NOMO-1 treated with DMSO at 0.1 percent for 48 hours (cell line): ENCODE measurements around the gene CHRM4.

ENCODE experiments used
- DNase-seq: peaks from one replicate; lab custom pipeline; 2025; ENCODE audit not compliant: unreplicated experiment; lab: John Stamatoyannopoulos, UW

The CHRM4 gene

DNA sequence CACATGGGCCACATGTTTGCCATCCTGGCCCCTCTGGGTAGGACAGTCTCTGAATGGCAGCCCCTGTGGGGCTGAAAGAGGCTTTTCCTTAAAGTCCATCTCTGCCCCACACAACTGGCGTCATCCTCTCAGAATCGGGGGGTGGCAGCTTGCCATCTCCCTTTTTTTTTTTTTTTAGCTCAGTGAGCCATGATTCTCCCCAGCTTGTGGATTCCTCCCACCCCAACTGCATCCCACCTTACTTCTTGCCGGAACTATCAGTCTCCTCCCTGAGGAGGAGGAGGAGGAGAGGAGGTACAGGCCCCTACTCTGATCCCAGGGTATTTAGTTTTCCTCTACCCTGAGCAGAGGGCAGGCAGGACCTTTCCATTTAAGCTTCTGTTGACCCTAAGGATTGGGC is 40.9 kb downstream of the CHRM4 start:
- no peak for DNase-seq

DNA sequence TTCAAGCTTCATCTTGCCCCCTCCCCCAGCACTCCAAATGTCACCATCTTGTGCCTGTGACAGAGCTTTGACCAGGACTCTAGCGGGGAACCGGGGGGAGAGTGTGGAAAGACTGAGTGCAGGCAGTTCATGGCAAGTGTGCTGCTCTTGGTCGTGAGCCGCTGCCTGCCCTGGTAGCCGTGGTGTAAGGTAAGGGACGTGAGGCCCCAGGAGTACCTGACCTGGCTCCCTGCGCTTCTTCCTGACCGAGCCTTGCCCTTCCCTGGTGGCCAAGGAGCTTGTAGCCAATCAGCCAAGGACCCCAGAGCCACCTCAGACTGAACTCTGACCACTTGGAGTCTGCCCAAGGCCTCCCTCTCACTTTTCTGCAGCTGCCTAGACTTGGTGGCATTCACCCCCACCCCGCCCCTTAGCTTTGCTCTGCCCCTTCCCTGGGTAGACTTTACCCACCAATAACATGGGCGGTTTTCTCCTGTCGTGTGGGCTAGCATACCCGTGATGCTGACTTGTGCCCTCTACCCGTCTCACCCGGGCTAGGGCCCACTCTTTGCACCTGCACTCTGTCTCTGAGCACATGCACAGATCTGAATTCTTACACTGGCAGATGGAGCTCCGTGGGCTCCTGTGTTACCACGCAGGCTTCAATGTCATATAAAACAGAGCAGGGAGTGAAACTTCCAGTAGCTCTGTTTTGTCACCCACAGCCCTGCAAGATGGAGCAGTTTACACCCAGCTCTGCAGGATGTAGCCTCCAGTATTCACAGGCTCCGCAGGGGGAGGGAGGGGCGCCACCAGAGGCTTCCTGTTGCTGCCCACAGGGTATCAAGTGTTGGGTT is 42.8 kb downstream of the CHRM4 start:
- no peak for DNase-seq

DNA sequence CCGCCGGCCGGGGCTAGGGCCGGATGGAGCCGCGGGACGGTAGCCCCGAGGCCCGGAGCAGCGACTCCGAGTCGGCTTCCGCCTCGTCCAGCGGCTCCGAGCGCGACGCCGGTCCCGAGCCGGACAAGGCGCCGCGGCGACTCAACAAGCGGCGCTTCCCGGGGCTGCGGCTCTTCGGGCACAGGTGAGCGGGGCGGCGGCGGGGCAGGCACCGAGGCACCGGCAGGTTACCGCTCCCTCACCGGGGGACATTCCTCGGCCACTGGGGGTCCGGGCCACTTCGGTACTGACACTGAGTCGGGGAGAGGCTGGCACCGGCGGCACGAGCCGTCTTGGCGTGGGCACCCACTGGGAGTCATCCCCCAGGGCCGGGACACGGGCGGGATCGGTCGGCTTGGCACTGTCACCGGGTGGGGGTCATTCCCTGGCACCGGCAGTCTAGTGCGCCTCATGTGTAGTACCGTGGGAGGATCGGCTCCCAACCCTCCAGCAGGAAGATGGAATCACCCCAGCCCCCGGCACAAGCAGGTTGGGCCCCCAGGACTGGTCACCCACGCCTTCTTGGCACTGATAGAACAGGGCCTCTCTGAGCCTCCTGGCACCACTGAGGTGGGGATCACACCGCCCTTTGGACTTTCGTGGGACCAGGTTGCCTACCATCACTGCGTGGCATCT is 43.8 kb downstream of the CHRM4 start:
- DNase-seq: no peak

DNA sequence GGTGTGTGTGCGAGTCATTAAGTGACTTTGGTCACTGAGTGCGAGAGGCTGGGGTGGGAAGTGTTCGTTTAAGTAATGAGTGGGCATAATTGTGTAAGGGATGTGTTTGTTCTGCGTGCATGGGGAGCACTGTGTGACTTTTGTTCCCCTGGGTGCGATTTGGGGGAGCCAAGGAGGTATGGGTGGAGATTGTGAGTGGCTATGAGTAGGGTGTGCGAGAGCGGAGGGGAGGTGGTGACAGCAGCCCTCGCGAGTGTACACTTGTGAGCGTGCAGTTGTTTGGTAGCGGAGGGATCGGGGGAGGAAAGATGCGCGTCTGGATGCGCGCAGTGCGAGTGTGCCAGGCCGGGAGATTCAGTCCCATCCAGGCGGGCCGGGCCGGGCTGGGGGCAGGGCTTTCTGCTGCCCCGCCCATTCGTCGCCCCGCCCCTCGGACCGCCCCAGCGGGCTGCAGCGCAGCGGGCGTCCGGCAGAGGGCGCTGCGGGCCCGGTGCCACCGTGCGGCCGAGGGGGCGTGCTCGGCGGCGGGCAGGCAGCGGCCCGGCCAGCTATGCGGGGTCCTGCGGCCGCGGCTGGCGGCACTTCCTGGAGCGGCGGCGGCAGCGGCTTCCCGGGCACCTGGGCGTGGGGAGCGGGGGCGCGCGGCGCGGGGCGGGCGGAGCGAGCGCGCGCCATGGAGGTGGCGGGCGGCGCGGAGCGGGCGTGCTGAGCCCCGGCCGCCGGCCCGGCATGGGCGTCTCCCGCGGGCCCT is 44.5 kb downstream of the CHRM4 start, which contains the start of gene DGKZ:
Gene DGKZ (plus strand): TSS at position 578 of the 751 bp plus-strand sequence. CDS start 197 bp downstream, outside the sequence.
- peak; percentile 74 for DNase-seq

DNA sequence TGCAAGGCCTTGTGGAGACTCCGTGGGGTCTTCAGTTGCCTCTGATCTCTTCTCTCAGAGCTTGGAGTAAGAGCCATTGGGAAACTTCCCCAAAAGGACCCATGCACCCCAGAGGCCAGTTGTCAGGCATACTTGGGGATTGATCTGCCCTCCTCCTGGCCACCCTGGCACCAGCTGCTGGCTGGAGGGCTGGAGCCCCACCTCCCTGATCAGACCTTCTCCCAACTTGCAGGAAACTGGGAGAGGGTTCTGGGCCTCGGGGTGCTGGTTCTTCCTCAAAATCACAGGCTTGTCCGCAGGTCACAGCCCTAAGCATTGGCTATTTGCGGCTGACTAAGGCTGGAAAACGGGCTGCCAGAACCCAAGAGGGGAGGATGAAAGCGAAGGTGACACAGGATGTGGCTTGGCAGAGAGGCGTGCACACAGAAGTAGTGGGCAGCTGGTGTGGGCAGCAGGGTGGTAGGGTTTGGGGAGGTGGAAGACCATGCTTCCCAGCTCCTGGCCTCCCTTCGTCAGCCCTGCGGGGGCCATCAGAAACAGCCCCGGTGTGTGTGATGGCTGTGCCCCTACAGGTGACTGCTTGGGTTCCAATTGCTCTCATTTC is 45.6 kb downstream of the CHRM4 start:
- peak; percentile 27 for DNase-seq

DNA sequence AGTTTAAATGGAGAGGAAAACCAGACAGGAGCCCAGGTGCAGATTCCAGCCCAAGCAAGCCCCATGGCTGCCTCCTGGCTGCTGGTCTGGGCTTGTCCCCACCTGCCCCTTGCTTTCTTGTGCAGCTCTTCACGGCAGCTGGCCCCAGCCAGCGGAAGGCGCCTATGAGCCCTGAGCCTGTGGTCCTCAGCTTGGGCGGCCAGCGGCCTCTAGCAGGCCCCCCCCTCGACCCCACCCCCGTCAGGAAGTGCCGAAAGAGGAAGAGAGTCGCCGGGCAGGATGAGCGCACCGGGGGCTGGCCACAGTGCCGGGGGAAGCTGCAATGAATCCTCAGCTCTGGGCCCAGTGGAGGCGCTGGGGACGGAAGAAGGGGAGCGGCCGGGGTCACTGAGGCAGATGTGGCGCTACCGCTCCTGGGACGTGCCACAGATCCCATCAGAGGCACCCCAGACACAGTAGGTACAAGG is 46.4 kb downstream of the CHRM4 start:
- DNase-seq: peak; percentile 88

DNA sequence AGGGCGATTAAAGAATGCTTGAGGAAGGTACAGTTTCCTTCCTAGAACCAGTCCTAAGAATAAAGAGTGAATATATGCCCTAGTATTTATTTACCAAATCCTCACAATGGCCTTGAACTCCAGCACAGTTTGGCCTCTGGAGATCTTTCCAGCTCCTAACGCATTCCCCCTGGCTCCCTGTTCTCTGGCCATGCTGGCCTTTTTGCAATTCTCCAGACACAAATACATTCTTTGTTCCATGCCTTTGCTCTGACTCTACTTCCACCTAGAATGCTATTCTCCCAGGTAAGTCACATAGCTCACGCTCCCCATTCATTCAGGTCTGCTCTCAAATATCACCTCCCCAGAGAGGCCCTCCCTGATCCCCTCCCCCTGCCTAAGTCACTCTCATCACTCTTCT is 48.1 kb downstream of the CHRM4 start:
- no peak for DNase-seq

DNA sequence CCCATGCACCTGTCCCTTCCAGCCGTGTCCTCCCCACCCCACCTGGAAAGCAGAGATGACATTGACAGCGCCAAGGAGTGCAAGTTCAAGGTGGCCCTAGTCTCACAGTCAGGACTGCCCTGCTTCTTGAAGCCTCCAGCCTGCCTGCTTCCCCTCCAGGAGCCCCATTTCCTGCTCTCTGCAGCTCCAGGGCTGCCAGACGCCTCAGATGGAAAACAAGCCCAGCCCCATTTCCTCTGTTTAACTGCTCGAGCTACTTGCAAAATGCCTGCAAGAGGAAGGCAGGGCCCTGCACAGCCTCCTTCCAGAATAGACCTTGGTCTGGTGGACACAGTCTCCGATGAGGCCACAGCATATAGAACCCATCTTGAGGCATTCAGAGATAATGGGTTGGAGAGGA is 49.3 kb downstream of the CHRM4 start:
- DNase-seq: peak; percentile 86

DNA sequence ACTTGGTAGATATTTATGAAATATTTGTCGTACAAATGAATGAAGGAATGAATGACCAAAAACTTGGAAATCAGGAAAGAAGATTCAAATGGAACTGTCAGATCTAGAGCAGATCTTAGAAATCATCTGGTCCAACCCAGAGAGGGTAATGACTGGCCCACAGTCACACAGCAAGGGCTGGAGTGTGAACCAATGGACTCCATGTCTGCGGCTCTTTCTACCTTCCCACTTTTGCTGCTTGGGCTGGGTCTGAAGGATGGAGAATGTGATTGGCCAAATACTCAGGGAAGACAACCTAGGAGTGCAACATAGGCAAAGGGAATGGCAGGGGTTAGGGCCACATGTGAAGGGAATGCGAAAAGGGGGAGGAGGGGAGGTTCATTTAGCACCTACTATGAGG is 50.1 kb downstream of the CHRM4 start:
- DNase-seq: no peak

DNA sequence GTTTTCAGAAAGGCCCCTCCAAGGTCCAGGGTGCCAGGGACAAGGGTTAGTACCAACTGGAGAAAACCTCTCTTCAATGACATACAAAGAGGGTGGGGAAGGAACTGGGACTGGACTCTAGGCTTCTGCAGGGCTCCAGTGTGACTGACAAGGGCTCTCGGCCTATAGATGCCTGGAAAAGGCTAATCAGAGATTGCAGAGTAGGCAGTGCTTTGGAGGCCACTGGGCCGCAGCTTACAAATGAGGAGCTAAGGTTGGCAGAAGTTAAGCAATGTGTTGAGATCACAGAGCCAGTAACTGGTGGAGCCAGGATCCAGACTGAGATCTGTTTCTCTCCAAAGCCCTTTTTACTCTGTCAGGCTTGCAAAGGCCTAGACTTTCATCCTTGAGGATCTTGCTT is 51.8 kb downstream of the CHRM4 start:
- peak; percentile 91 for DNase-seq

DNA sequence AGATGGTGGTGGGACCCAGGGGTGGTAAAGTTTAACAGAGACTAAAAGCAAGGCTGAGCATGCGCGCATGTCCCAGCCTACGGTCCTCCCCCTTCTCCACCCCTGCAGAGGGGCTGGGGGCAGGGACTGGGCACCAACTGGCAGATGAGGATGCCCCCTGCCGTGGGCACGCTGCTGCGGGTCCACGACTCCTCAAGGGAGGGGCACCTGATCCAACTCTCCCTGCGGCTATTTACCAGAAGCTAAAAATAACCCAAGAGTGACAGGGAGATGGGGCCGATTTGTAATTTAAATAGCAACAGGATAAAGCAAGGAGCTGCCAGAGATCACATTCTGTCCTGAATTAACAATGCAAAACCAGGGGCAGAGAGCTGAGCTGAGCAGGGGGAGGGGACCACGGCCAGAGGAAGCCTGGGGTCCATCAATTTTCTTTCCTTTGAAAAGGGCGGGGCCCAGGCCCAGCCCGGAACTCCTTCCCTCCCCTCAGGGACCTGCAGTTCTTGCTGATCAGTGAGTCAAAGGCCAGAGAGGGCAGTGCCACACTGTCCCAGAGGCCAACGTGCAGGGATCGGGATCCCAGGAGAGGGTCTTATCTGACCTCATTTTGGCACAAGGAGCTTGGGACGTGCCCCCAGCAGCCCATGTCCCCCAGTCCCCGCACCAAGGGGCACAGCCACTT is 52.4 kb downstream of the CHRM4 start:
- no peak for DNase-seq

DNA sequence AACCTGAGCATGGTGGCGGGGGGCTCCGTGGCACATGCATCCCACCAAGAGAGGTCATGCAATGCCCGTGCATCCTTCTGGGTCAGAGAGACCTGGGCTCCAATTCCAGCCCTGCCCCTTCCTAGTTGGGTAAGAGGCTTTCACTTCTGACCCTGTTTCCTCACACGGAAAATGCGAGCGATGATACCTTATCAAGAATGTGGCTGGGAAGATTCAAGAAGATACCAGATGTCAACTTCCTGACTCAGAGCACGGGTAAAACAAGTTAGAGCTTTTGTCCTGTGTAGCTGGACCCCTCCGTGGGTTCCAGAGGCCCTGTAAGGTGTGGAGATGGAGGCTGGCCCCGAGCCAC is 53.0 kb downstream of the CHRM4 start:
- DNase-seq: peak; percentile 19

DNA sequence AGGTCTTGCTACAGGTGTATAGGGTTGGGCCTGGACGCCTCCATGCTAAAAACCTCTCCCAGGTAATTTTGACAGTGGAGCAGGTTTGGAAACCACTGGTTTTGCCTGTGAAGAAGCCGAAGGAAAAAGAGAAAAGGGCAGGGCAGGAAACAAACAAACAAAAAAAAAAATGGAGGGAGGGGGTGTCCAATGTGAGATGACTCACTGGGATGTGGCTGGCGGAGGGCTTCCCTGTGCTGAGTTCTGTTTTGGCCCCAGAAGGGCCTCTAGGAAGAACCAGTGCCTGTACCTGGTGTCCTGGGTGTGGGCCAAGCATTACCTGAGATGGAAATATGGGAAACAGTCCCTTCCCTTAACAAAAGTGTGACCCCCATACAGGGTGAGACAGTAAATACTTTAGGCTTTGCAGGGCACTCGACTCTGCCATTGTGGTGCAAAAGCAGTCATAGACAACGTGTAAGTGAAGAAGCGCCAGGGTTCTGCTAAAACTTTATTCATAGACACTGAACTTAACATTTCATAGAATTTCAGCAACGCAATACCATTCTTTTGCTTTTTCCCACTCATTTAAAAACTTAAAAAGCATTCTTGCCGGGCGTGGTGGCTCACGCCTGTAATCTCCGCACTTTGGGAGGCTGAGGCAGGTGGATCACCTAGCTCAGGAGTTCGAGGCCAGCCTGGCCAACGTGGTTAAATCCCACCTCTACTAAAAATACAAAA is 53.8 kb downstream of the CHRM4 start:
- no peak for DNase-seq

DNA sequence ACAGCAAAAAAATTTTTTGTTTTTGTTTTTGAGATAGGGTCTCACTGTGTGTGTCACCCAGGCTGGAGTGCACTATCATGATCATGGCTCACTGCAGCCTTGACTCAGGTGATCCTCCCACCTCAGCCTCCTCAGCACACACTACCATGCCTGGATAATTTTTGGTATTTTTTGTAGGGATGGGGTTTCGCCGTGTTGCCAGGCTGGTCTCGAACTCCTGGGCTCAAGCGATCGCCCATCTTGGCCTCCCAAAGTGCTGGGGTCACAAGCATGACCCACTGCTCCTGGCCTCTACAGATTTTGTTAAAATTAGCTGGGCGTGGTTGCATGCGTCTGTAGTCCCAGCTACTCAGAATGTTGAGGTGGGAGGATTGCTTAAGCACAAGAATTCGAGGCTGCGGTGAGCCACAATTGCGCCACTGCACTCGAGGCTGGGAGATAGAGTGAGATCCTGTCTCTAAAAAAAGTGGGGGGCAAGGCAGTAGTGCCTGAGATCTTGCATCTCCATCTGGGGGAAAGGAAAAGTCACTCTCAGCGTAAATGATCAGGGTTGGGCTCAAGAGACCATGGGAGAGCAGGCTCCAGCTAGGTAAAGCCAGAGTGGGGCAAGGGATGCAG is 54.9 kb downstream of the CHRM4 start:
- DNase-seq: peak; percentile 97

DNA sequence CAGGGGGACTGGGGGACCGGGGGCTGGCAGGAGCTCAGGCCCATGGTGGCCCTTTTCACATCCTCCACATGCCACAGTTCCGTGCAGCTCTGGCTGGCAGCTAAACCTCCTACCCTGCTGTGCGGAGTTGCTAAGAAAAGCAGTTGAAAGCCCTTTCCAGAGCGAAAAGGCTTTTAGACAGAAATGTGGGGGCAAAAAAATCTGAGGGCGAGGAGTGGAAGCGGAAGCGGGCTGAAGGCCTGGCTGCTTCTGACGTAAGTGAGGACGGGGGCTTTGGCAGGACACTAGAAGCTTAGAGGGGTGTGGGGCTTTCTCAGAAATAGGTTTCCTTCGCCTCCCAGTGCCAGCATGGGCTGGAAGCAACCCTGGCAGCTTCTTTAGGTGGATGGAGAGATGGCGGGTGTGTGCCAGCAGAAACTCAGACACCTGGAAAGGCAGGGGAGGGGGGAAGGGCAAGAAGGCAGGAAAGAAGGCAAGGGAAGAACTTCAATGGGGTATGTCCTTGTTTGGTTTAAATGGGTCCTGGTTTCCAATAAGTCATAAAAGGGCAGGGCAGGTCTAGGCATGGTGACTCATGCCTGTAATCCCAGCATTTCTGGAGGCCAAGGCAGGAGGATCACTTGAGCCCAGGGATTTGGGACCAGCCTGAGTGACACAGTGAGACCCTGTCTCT is 55.5 kb downstream of the CHRM4 start:
- DNase-seq: no peak

DNA sequence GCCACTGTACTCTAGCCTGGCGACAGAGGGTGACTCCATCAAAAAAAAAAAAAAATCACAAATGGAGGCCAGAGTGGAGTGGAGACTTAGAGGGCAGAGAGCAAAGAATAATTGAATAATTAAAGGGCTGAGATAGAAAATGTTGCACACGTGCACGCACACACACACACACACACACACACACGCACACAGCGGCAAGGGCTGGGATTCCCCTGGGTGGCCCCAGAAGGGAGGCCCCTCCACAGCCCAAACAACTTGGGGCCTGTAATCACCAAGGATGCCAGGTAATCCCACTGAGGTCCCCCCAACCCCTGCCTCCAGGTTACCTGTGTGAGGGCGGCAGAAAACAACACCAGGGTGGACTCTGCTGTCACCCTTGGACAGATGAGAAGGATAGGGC is 56.3 kb downstream of the CHRM4 start:
- DNase-seq: no peak

DNA sequence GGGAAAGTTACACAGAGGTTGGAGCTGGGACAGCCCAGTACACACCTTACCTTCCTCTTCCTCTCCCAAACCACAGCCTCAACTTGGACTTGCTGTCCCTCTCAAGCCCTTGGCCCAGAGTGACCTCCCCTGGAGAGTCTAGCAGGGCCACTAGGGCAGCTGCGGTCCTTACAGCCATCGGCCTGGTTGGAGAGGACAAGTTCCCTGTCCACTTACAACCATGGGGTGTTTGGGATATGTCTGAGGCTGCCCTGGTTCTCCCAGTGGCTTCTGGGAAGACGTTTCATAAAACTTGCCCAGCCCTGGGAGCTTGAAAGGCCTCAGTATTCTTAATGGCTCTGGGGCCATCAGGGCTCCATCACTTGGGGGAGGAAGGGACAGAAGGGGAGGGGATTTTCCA is 57.4 kb downstream of the CHRM4 start:
- DNase-seq: no peak
